MCF 10A (cell line): ENCODE measurements around the gene CD24. TPM values are rescaled to one million over a fixed set of nuclear protein-coding genes. Genes with fewer than 3 reads are reported as not detected.

Experiments used
- BruUV-seq: library from RNA; stranded (reverse); fragments of 400-500 nt; replicated peaks from 2 replicates; lab custom pipeline; 2021; lab: Mats Ljungman, UMichigan
- CTCF ChIA-PET: fragments of 300-600 bp; sonication (Branson Sonifier 250); formaldehyde crosslinking; extraction: SDS; loops from one replicate; lab custom pipeline; 2021; ENCODE audit warnings: antibody characterized with exemption, inconsistent platforms; lab: Yijun Ruan, JAX
- POLR2A ChIA-PET: fragments of 300-600, 350-650 bp; sonication (Branson Sonifier 250); formaldehyde crosslinking; extraction: SDS; loops from one replicate; lab custom pipeline; 2020; ENCODE audit warnings: antibody characterized with exemption, inconsistent platforms; lab: Yijun Ruan, JAX
- DNase-seq: peaks from one replicate; pipeline ENCODE4 v3.0.0-alpha.2; 2018; ENCODE audit not compliant: unreplicated experiment
- H3K27ac Mint-ChIP-seq: one replicate; pipeline ENCODE4 v1.8.0; 2022; ENCODE audit warnings: mild to moderate bottlenecking, low read depth, mixed read lengths; ENCODE audit not compliant: unreplicated experiment
- H3K27me3 Mint-ChIP-seq: one replicate; pipeline ENCODE4 v1.8.0; 2022; ENCODE audit warnings: mixed read lengths; ENCODE audit not compliant: insufficient read depth, unreplicated experiment
- H3K36me3 Mint-ChIP-seq: one replicate; pipeline ENCODE4 v1.8.0; 2022; ENCODE audit warnings: mild to moderate bottlenecking, moderate library complexity, mixed read lengths; ENCODE audit not compliant: insufficient read depth, unreplicated experiment
- H3K4me1 Mint-ChIP-seq: one replicate; pipeline ENCODE4 v1.8.0; 2022; ENCODE audit warnings: mixed read lengths; ENCODE audit not compliant: insufficient read depth, unreplicated experiment
- H3K4me3 Mint-ChIP-seq: one replicate; pipeline ENCODE4 v1.8.0; 2022; ENCODE audit warnings: mild to moderate bottlenecking, moderate library complexity, mixed read lengths; ENCODE audit not compliant: unreplicated experiment
- H3K9me3 Mint-ChIP-seq: one replicate; pipeline ENCODE4 v1.8.0; 2022; ENCODE audit warnings: mixed read lengths; ENCODE audit not compliant: unreplicated experiment
- CTCF ChIP-seq: fragments of 200-600 bp; IDR thresholded peaks from one replicate; pipeline ENCODE4 v1.8.0; 2022; ENCODE audit warnings: antibody characterized with exemption, mild to moderate bottlenecking; ENCODE audit not compliant: unreplicated experiment
- intact Hi-C: fragments of 100-400 bp; cut with micrococcal nuclease; formaldehyde crosslinking; loops from 2 replicates; pipeline ENCODE4 v1.14.1; 2022
- total RNA-seq: library from RNA; stranded (reverse); gene quantifications from 2 replicates; pipeline ENCODE4 v1.2.3, GENCODE V29; 2022

CD24 gene
- total RNA-seq, 1 experiment from 2014 or later = 10.4 TPM

DNA sequence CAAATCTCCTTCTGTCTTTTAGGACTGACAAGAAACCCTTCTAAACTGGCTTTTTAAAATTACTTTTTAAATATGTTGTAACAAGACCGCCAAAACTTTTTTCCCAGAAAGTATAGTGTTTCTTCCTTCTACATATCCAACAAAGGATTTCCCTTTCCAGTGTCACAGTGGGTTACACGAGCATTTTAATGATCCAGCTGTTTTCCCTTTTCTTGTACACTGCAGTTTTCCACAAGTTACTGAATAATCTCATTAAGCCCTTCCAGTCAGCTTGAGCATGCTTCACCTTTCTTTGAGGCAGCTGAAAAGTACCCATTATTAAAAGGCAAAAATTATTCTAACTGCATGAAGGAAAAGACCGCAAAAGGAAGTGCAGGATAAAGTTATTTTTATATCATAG is 48.6 kb downstream of the CD24 start:
- Mint-ChIP-seq H3K4me3 (no peak overlapping the region), H3K27ac (no peak overlapping the region), H3K36me3 (no peaks in the 10 kb centered on the region), H3K27me3 (peaks cover 4% of the 10 kb centered on the region), H3K9me3 (no peaks in the 10 kb centered on the region), H3K4me1 (no peaks in the 10 kb centered on the region)
- no peak for DNase-seq
- TF ChIP-seq CTCF = no peak
- ChIA-PET CTCF (no interaction called here), POLR2A (no interaction called here)
- BruUV-seq = no TSS peak
- intact Hi-C loops = no loop called here

DNA sequence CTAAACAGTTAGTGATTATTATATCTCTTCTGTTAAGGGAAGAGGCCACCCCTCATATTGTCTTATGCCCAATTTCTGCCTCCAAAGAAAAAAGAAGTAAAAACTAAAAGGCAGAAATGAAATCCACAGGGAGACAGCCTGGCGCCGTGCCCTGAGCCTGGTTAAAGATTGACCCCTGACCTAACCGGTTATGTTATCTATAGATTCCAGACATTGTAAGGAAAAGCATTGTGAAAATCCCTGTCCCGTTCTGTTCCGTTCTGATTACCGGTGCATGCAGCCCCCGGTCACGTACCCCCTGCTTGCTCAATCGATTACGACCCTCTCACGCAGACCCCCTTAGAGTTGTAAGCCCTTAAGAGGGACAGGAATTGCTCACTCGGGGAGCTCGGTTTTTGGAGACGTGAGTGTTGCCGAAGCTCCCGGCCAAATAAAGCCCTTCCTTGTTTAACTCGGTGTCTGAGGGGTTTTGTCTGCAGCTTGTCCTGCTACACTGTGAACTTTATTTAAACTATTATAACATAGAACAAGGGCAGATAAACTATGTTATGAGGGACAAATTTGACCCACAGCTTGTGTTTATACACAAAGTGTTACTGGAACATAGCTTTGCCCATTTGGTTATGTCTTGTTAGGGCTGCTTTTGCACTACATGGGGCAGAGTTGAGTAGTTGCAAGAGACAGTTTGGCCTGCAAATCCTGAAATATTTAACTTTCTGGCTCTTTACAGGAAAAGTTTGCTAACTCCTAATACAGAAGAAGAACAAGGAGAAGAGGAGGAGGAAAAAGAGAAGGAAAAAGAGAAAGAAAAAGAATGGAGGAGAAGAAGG is 49.6 kb downstream of the CD24 start:
- H3K4me1 Mint-ChIP-seq = no peaks in the 10 kb centered on the region
- ChIA-PET CTCF (interaction anchor here (0.5 kb wide), 1 partner anchor 365 kb away, joined by 3 read pairs; no protein-coding TSS in a partner anchor), POLR2A (interaction anchor here (0.7 kb wide), 1 partner anchor 243 kb away, joined by 3 read pairs; no protein-coding TSS in a partner anchor)
- no peaks in the 10 kb centered on the region for H3K9me3 Mint-ChIP-seq
- no peaks in the 10 kb centered on the region for H3K27me3 Mint-ChIP-seq
- H3K36me3 Mint-ChIP-seq = no peaks in the 10 kb centered on the region
- TF ChIP-seq CTCF = no peak
- no peak overlapping the region for H3K4me3 Mint-ChIP-seq
- BruUV-seq = no TSS peak
- DNase-seq = no peak
- intact Hi-C loops = no loop called here
- no peak overlapping the region for H3K27ac Mint-ChIP-seq

GRCh38 chr6:106922626-106923025 is 51.9 kb downstream of the CD24 start:
- CTCF ChIA-PET = no interaction called here
- Mint-ChIP-seq H3K4me1 (no peaks in the 10 kb centered on the region), H3K4me3 (no peak overlapping the region), H3K9me3 (no peaks in the 10 kb centered on the region), H3K27me3 (no peaks in the 10 kb centered on the region), H3K36me3 (no peaks in the 10 kb centered on the region), H3K27ac (no peak overlapping the region)
- intact Hi-C loops = no loop called here
- no TSS peak for BruUV-seq
- TF ChIP-seq CTCF = no peak
- DNase-seq = no peak
- POLR2A ChIA-PET = no interaction called here

Other genes starting within 250 kb of the CD24 start
- 22.0 and 22.4 TPM in 2 replicates for gene MTRES1, start 53.5 kb upstream of the CD24 start, total RNA-seq
- gene BEND3, start 140.8 kb upstream of the CD24 start, total RNA-seq = 2.8 and 3.1 TPM in 2 replicates